ENCODE measurements around the gene SIAE. TPM values are rescaled to one million over a fixed set of nuclear protein-coding genes. Genes with fewer than 3 reads are reported as not detected.

SIAE gene
- total RNA-seq, 1 donor from 2014 or later = 5.2 TPM

- intact Hi-C loops (cut with micrococcal nuclease) = loop anchor here (1.0 to 2.0 kb wide), 5 partner anchors 24 to 168 kb away; partner anchors contain the start of gene MSANTD2
These were observed 4.3 kb downstream of the SIAE start for GRCh38 chr11:124669193-124669592.

- intact Hi-C loops (cut with micrococcal nuclease) = no loop called here
These were observed 5.9 kb downstream of the SIAE start for GRCh38 chr11:124667601-124668000.

GRCh38 chr11:124663861-124664260 lies 9.7 kb downstream of the SIAE start:
- intact Hi-C loops (cut with micrococcal nuclease) = no loop called here

- intact Hi-C loops (cut with micrococcal nuclease) = no loop called here
These were observed 11.4 kb downstream of the SIAE start for GRCh38 chr11:124662106-124662505.

GRCh38 chr11:124661553-124661952 lies 12.0 kb downstream of the SIAE start:
- intact Hi-C loops (cut with micrococcal nuclease) = no loop called here

- intact Hi-C loops (cut with micrococcal nuclease) = no loop called here
These were observed 14.6 kb downstream of the SIAE start for GRCh38 chr11:124658986-124659385.

- intact Hi-C loops (cut with micrococcal nuclease) = no loop called here
These were observed 15.0 kb downstream of the SIAE start for GRCh38 chr11:124658501-124658900.

GRCh38 chr11:124657904-124658303 lies 15.6 kb downstream of the SIAE start:
- intact Hi-C loops (cut with micrococcal nuclease) = no loop called here

- intact Hi-C loops (cut with micrococcal nuclease) = no loop called here
These were observed 16.5 kb downstream of the SIAE start for GRCh38 chr11:124656774-124657630.

- intact Hi-C loops (cut with micrococcal nuclease) = no loop called here
These were observed 24.9 kb downstream of the SIAE start for GRCh38 chr11:124648610-124649009.

- intact Hi-C loops (cut with micrococcal nuclease) = no loop called here
These were observed 27.4 kb downstream of the SIAE start for GRCh38 chr11:124646148-124646547.

GRCh38 chr11:124644426-124645280 lies 28.9 kb downstream of the SIAE start:
- intact Hi-C loops (cut with micrococcal nuclease) = loop anchor here (1.0 to 2.0 kb wide), 3 partner anchors 24 to 223 kb away; no protein-coding TSS in a partner anchor

- intact Hi-C loops (cut with micrococcal nuclease) = loop anchor here (1.0 to 2.0 kb wide), 3 partner anchors 25 to 223 kb away; no protein-coding TSS in a partner anchor
These were observed 29.7 kb downstream of the SIAE start for GRCh38 chr11:124643605-124644425.

- intact Hi-C loops (cut with micrococcal nuclease) = no loop called here
These were observed 30.4 kb downstream of the SIAE start for GRCh38 chr11:124643042-124643604.

GRCh38 chr11:124642628-124643027 lies 30.9 kb downstream of the SIAE start:
- intact Hi-C loops (cut with micrococcal nuclease) = no loop called here

GRCh38 chr11:124640666-124641065 lies 32.9 kb downstream of the SIAE start:
- intact Hi-C loops (cut with micrococcal nuclease) = no loop called here

GRCh38 chr11:124639186-124639585 lies 34.4 kb downstream of the SIAE start:
- intact Hi-C loops (cut with micrococcal nuclease) = no loop called here

GRCh38 chr11:124638500-124638899 lies 35.0 kb downstream of the SIAE start:
- intact Hi-C loops (cut with micrococcal nuclease) = no loop called here

- intact Hi-C loops (cut with micrococcal nuclease) = no loop called here
These were observed 37.6 kb downstream of the SIAE start for GRCh38 chr11:124635932-124636331.

GRCh38 chr11:124633355-124633754 lies 40.2 kb downstream of the SIAE start:
- intact Hi-C loops (cut with micrococcal nuclease) = no loop called here

GRCh38 chr11:124629961-124630360 lies 43.6 kb downstream of the SIAE start:
- intact Hi-C loops (cut with micrococcal nuclease) = no loop called here
